GM19438 (cell line): ENCODE data around the gene EIF3CL.
A peak's percentile ranks its signal among the peaks of the same experiment; 100 is the strongest.
"Not testable (repeated sequence)": the region's sequence is repeated elsewhere in the genome, so short reads cannot be mapped to it uniquely, and the experiment has no call there.

Experiments
- ATAC-seq: cut with Tn5 transposase; IDR thresholded peaks from one replicate; pipeline ENCODE4 v1.9.1; 2021; ENCODE audit warnings: low read depth; ENCODE audit not compliant: unreplicated experiment

The EIF3CL gene

GRCh38 chr16:28364268-28365173 lies 39.1 kb downstream of the EIF3CL start:
- ATAC-seq = peak; percentile 81

GRCh38 chr16:28363408-28363807 lies 40.2 kb downstream of the EIF3CL start, which contains the start of gene NPIPB6:
NPIPB6 (minus strand) TSS chr16:28363508; CDS start chr16:28362822, 686 bp downstream.
- ATAC-seq = not testable (repeated sequence)

GRCh38 chr16:28362600-28362999 lies 41.0 kb downstream of the EIF3CL start:
- ATAC-seq = not testable (repeated sequence)

- not testable (repeated sequence) for ATAC-seq
Observed at GRCh38 chr16:28338230-28338629, 65.4 kb downstream of the EIF3CL start.

- ATAC-seq = not testable (repeated sequence)
Observed at GRCh38 chr16:28336940-28337710, 66.5 kb downstream of the EIF3CL start.

GRCh38 chr16:28335678-28336077 lies 68.0 kb downstream of the EIF3CL start:
- not testable (repeated sequence) for ATAC-seq

GRCh38 chr16:28332632-28333031 lies 71.0 kb downstream of the EIF3CL start:
- ATAC-seq = not testable (repeated sequence)

GRCh38 chr16:28330981-28331380 lies 72.7 kb downstream of the EIF3CL start:
- ATAC-seq = not testable (repeated sequence)

- not testable (repeated sequence) for ATAC-seq
Observed at GRCh38 chr16:28330232-28330631, 73.4 kb downstream of the EIF3CL start.
